Gastrocnemius medialis (tissue), 4 donors: ENCODE measurements around the gene FN3KRP.

Source experiments
- POLR2A ChIP-seq, 2 donors: fragments of 450-650 bp; IDR thresholded peaks; one replicate each; pipeline ENCODE4 v1.6.1; 2017; ENCODE audit warnings: antibody characterized with exemption in 2 of 2, mild to moderate bottlenecking in 2 of 2, moderate library complexity in 2 of 2
- TF ChIP-seq, protein P1 (sequence below), 5 experiments: fragments of 450-650 bp in 3 of 5; fragments of 200-600 bp in 2 of 5; sonication (generic) in 2 of 5; IDR thresholded peaks in 4 of 5; conservative IDR thresholded peaks in 1 of 5; 1 replicate in 4 of 5; 2 replicates in 1 of 5; pipeline ENCODE4 v1.5.1; 2016 to 2019; ENCODE audit warnings: antibody characterized with exemption in 5 of 5, mild to moderate bottlenecking in 3 of 5, moderate library complexity in 3 of 5

DNA sequence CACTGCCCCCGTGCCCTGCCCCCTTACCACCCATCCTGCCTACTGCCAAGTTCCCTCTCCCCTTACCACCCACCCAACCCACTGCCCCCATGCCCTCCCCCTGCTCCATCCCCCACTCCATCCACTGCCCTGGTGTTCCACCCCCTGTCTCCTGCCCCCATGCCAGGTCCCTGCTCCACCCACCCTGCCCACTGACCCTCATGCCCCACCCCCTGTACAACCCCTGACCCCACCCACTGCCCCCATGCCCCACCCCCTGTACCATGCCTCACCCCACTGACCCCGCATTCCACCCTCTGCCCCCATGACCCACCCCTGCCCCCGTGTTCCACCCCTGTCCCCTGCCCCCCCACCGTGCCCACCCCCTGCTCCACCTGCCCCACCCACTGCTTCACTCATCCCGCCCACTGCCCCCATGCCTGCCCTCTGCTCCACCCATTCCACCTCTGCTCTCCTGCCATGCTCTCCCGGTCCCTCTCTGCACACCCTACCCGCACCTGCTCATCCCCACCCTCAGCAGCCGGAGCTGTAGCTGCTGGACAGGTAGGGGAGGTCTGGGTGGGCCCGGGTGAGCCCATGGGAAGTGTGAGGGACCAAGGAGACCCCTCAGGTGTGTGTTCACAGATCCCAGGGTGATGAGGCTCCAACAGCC lies 7.4 kb upstream of the FN3KRP start:
- TF ChIP-seq, protein P1, sequence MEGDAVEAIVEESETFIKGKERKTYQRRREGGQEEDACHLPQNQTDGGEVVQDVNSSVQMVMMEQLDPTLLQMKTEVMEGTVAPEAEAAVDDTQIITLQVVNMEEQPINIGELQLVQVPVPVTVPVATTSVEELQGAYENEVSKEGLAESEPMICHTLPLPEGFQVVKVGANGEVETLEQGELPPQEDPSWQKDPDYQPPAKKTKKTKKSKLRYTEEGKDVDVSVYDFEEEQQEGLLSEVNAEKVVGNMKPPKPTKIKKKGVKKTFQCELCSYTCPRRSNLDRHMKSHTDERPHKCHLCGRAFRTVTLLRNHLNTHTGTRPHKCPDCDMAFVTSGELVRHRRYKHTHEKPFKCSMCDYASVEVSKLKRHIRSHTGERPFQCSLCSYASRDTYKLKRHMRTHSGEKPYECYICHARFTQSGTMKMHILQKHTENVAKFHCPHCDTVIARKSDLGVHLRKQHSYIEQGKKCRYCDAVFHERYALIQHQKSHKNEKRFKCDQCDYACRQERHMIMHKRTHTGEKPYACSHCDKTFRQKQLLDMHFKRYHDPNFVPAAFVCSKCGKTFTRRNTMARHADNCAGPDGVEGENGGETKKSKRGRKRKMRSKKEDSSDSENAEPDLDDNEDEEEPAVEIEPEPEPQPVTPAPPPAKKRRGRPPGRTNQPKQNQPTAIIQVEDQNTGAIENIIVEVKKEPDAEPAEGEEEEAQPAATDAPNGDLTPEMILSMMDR (IDR thresholded peaks at IDR 0.05 in 4 of 5, conservative IDR thresholded peaks at IDR 0.05 in 1 of 5) = no peak
- no peak for TF ChIP-seq POLR2A (IDR thresholded peaks at IDR 0.05)
